ENCODE data around the gene TMEM50B.
"Not testable (repeated sequence)": the region's sequence is repeated elsewhere in the genome, so short reads cannot be mapped to it uniquely, and the experiment has no call there.

The TMEM50B gene

GRCh38 chr21:33478935-33479678, 667 bp downstream of the TMEM50B start:
- Histone ChIP-seq H3K4me1 (ENCODE audit: control insufficient read depth, insufficient read depth, low read length) (peaks cover 4% of the 10 kb centered on the region), H3K36me3 (ENCODE audit: control insufficient read depth, insufficient read depth, low read length) (no peaks in the 10 kb centered on the region), H3K27ac (ENCODE audit: low read length) (no peak overlapping the region), H3K27me3 (ENCODE audit: control insufficient read depth, insufficient read depth, low read length) (no peaks in the 10 kb centered on the region), H3K4me3 (ENCODE audit: low read length) (peak overlapping the region; percentile 96), H3K9me3 (ENCODE audit: control insufficient read depth, insufficient read depth, low read length) (no peaks in the 10 kb centered on the region)
- no peak for DNase-seq (ENCODE audit: low read depth, low spot score)
- no CpG with 5 or more reads among the region's 68 CpGs for WGBS (ENCODE audit: insufficient coverage, insufficient read length)

GRCh38 chr21:33478182-33478581, 1.6 kb downstream of the TMEM50B start:
- Histone ChIP-seq H3K9me3 (ENCODE audit: control insufficient read depth, insufficient read depth, low read length) (no peaks in the 10 kb centered on the region), H3K27me3 (ENCODE audit: control insufficient read depth, insufficient read depth, low read length) (no peaks in the 10 kb centered on the region), H3K27ac (ENCODE audit: low read length) (no peak overlapping the region), H3K4me1 (ENCODE audit: control insufficient read depth, insufficient read depth, low read length) (peaks cover 4% of the 10 kb centered on the region), H3K4me3 (ENCODE audit: low read length) (peak overlapping the region; percentile 96; the same call in 1 of the 2 replicates), H3K36me3 (ENCODE audit: control insufficient read depth, insufficient read depth, low read length) (no peaks in the 10 kb centered on the region)
- DNase-seq (ENCODE audit: low read depth, low spot score), result no peak
- no CpG with 5 or more reads among the region's 9 CpGs for WGBS (ENCODE audit: insufficient coverage, insufficient read length)

- Histone ChIP-seq H3K4me1 (ENCODE audit: control insufficient read depth, insufficient read depth, low read length) (peaks cover 4% of the 10 kb centered on the region), H3K27me3 (ENCODE audit: control insufficient read depth, insufficient read depth, low read length) (no peaks in the 10 kb centered on the region), H3K36me3 (ENCODE audit: control insufficient read depth, insufficient read depth, low read length) (no peaks in the 10 kb centered on the region), H3K4me3 (ENCODE audit: low read length) (no peak overlapping the region), H3K9me3 (ENCODE audit: control insufficient read depth, insufficient read depth, low read length) (no peaks in the 10 kb centered on the region), H3K27ac (ENCODE audit: low read length) (no peak overlapping the region)
- WGBS (ENCODE audit: insufficient coverage, insufficient read length), result no CpG with 5 or more reads among the region's 7 CpGs
- no peak for DNase-seq (ENCODE audit: low read depth, low spot score)
Observed at GRCh38 chr21:33477066-33477465, 2.7 kb downstream of the TMEM50B start.

DNA sequence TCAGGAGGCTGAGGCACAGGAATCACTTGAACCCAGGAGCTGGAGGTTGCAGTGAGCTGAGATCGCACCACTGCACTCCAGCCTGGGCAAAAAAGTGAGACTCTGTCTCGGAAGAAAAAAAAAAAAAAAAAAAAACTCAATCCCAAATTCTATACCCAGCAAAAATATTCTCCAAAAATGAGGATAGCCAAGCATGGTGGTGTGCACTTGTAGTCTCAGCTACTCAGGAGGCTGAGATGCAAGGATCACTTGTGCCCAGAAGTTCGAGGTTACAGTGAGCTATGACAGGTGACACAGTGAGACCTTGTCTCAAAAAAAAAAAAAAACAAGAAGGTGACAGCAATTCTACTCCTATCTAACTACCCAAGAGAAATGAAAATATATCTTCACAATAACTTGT, 6.4 kb downstream of the TMEM50B start:
- Histone ChIP-seq H3K4me1 (ENCODE audit: control insufficient read depth, insufficient read depth, low read length) (no peaks in the 10 kb centered on the region; the same call in 1 of the 2 replicates), H3K36me3 (ENCODE audit: control insufficient read depth, insufficient read depth, low read length) (no peaks in the 10 kb centered on the region), H3K9me3 (ENCODE audit: control insufficient read depth, insufficient read depth, low read length) (no peaks in the 10 kb centered on the region), H3K27me3 (ENCODE audit: control insufficient read depth, insufficient read depth, low read length) (no peaks in the 10 kb centered on the region), H3K27ac (ENCODE audit: low read length) (no peak overlapping the region), H3K4me3 (ENCODE audit: low read length) (no peak overlapping the region)
- no CpG with 5 or more reads among the region's 3 CpGs for WGBS (ENCODE audit: insufficient coverage, insufficient read length)
- DNase-seq (ENCODE audit: low read depth, low spot score), result no peak

GRCh38 chr21:33470701-33471100, 9.1 kb downstream of the TMEM50B start:
- no peaks in the 10 kb centered on the region for H3K9me3 ChIP-seq (ENCODE audit: control insufficient read depth, insufficient read depth, low read length)
- H3K27ac ChIP-seq (ENCODE audit: low read length), result no peak overlapping the region
- no peaks in the 10 kb centered on the region for H3K27me3 ChIP-seq (ENCODE audit: control insufficient read depth, insufficient read depth, low read length)
- H3K4me3 ChIP-seq (ENCODE audit: low read length), result no peak overlapping the region
- no peaks in the 10 kb centered on the region; the same call in 1 of the 2 replicates for H3K4me1 ChIP-seq (ENCODE audit: control insufficient read depth, insufficient read depth, low read length)
- DNase-seq (ENCODE audit: low read depth, low spot score), result no peak
- no CpG with 5 or more reads among the region's 2 CpGs for WGBS (ENCODE audit: insufficient coverage, insufficient read length)
- H3K36me3 ChIP-seq (ENCODE audit: control insufficient read depth, insufficient read depth, low read length), result no peaks in the 10 kb centered on the region

DNA sequence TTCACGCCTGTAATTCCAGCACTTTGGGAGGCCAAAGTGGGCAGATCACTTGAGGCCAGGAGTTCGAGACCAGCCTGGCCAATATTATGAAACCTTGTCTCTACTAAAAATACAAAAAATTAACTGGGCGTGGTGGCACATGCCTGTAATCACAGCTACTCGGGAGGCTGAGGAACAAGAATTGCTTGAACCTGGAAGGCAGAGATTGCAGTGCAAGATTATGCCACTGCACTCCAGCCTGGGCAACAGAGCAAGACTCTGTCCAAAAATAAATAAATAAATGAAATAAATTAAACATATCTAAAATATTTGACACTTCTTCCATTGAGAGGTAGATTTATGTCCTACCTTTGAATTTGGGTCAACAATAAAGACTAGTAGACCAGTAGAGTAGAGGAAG, 10.6 kb downstream of the TMEM50B start:
- not testable (repeated sequence) for H3K9me3 ChIP-seq (ENCODE audit: control insufficient read depth, insufficient read depth, low read length); DNase-seq (ENCODE audit: low read depth, low spot score); H3K27ac ChIP-seq (ENCODE audit: low read length); H3K27me3 ChIP-seq (ENCODE audit: control insufficient read depth, insufficient read depth, low read length); H3K36me3 ChIP-seq (ENCODE audit: control insufficient read depth, insufficient read depth, low read length); H3K4me1 ChIP-seq (ENCODE audit: control insufficient read depth, insufficient read depth, low read length); H3K4me3 ChIP-seq (ENCODE audit: low read length)
- WGBS (ENCODE audit: insufficient coverage, insufficient read length), result no CpG with 5 or more reads among the region's 4 CpGs

DNA sequence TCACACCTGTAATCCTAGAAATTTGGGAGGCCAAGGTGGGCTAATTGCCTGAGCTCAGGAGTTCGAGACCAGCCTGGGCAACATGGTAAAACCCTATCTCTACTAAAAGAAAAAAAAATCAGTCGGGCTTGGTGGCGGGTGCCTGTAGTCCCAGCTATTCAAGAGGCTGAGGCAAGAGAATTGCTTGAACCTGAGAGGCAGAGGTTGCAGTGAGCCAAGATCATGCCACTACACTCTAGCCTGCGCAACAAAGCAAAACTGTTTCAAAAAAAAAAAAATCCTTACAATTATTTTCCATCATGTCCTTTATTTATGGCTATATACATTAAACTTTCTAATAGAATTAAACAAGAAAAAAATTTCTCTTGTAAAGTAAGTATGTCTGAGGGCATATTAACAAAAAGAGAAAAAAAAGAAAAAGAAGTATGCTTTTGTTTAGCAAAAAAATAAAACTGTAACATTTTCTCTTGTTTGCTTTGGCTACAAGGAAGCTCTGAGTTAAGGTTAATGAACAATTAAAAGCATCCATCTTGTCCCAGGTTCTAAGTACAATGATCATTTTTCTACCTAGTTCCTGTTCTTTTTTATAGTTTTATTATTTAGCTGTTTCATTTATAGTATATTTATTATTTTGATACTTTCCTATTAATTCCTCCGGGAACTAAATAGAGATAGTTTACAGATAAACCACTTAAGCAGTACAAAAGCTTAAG, 18.1 kb downstream of the TMEM50B start:
- H3K27me3 ChIP-seq (ENCODE audit: control insufficient read depth, insufficient read depth, low read length), result no peaks in the 10 kb centered on the region
- no peaks in the 10 kb centered on the region for H3K36me3 ChIP-seq (ENCODE audit: control insufficient read depth, insufficient read depth, low read length)
- WGBS (ENCODE audit: insufficient coverage, insufficient read length), result no CpG with 5 or more reads among the region's 5 CpGs
- no peaks in the 10 kb centered on the region; the same call in 1 of the 2 replicates for H3K4me1 ChIP-seq (ENCODE audit: control insufficient read depth, insufficient read depth, low read length)
- no peaks in the 10 kb centered on the region for H3K9me3 ChIP-seq (ENCODE audit: control insufficient read depth, insufficient read depth, low read length)
- DNase-seq (ENCODE audit: low read depth, low spot score), result no peak
- H3K4me3 ChIP-seq (ENCODE audit: low read length), result no peak overlapping the region
- no peak overlapping the region for H3K27ac ChIP-seq (ENCODE audit: low read length)

DNA sequence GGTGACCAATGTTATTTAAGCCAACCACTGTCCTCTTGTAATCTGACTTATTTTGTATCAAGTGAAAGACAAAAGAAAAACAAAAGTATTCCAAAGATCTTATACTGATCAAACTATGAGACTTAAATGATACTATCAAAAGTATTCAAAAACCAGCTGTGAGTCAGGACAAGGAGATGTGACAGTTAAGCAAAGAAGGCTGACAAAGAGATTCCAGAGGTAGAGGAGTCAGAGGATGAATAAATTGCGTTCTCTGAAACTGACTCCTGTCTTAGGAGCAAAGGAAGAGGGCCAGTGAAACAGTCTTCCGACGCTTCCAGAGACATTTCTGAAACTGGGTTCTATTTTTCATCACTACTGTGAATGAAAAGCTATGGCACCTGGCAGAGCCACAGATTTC, 20.9 kb downstream of the TMEM50B start:
- Histone ChIP-seq H3K4me3 (ENCODE audit: low read length) (no peak overlapping the region), H3K4me1 (ENCODE audit: control insufficient read depth, insufficient read depth, low read length) (no peaks in the 10 kb centered on the region; the same call in 1 of the 2 replicates), H3K36me3 (ENCODE audit: control insufficient read depth, insufficient read depth, low read length) (no peaks in the 10 kb centered on the region), H3K27ac (ENCODE audit: low read length) (no peak overlapping the region), H3K9me3 (ENCODE audit: control insufficient read depth, insufficient read depth, low read length) (no peaks in the 10 kb centered on the region), H3K27me3 (ENCODE audit: control insufficient read depth, insufficient read depth, low read length) (no peaks in the 10 kb centered on the region)
- WGBS (ENCODE audit: insufficient coverage, insufficient read length), result no CpG with 5 or more reads among the region's 3 CpGs
- no peak for DNase-seq (ENCODE audit: low read depth, low spot score)

- no CpG with 5 or more reads among the region's 6 CpGs for WGBS (ENCODE audit: insufficient coverage, insufficient read length)
- no peaks in the 10 kb centered on the region for H3K36me3 ChIP-seq (ENCODE audit: control insufficient read depth, insufficient read depth, low read length)
Observed at GRCh38 chr21:33455686-33456446, 23.9 kb downstream of the TMEM50B start.

GRCh38 chr21:33452362-33452761, 27.4 kb downstream of the TMEM50B start:
- Histone ChIP-seq H3K9me3 (ENCODE audit: control insufficient read depth, insufficient read depth, low read length) (no peaks in the 10 kb centered on the region), H3K4me3 (ENCODE audit: low read length) (no peak overlapping the region), H3K27me3 (ENCODE audit: control insufficient read depth, insufficient read depth, low read length) (no peaks in the 10 kb centered on the region), H3K27ac (ENCODE audit: low read length) (no peak overlapping the region), H3K36me3 (ENCODE audit: control insufficient read depth, insufficient read depth, low read length) (no peaks in the 10 kb centered on the region), H3K4me1 (ENCODE audit: control insufficient read depth, insufficient read depth, low read length) (no peaks in the 10 kb centered on the region)
- no peak for DNase-seq (ENCODE audit: low read depth, low spot score)
- WGBS (ENCODE audit: insufficient coverage, insufficient read length), result no CpG with 5 or more reads among the region's 3 CpGs

More at GRCh38 chr21:33455686-33456446, 23.9 kb downstream of the TMEM50B start:
- Histone ChIP-seq H3K27me3 (ENCODE audit: control insufficient read depth, insufficient read depth, low read length) (no peaks in the 10 kb centered on the region), H3K4me3 (ENCODE audit: low read length) (no peak overlapping the region), H3K9me3 (ENCODE audit: control insufficient read depth, insufficient read depth, low read length) (no peaks in the 10 kb centered on the region), H3K4me1 (ENCODE audit: control insufficient read depth, insufficient read depth, low read length) (no peaks in the 10 kb centered on the region; the same call in 1 of the 2 replicates), H3K27ac (ENCODE audit: low read length) (no peak overlapping the region)
- no peak for DNase-seq (ENCODE audit: low read depth, low spot score)
